ENCODE data around the gene GRIA1. TPM values are rescaled to one million over a fixed set of nuclear protein-coding genes. Genes with fewer than 3 reads are reported as not detected.

The GRIA1 gene
- total RNA-seq, 1 experiment from 2014 or later, result not detected

DNA sequence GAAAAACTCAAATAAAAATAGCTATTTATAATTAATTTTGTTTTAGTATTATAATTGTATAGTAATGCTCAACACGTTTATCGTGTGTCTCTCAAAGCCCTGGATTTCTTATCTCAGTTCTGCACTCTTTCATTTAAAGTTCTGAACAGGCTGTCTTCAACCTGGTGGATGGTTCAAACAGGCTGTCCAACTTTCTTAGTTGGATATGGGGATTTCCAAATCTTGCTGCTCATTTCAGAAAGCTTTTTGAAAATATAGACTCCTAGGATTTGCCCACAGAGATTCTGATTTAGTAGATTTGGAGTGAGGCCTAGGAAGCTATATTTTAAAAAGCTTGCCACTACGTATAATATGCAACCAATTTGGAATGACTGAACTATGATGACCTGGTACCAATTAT lies 120.3 kb downstream of the GRIA1 start:
- DNase-seq (ENCODE audit: low read depth), result no peak

DNA sequence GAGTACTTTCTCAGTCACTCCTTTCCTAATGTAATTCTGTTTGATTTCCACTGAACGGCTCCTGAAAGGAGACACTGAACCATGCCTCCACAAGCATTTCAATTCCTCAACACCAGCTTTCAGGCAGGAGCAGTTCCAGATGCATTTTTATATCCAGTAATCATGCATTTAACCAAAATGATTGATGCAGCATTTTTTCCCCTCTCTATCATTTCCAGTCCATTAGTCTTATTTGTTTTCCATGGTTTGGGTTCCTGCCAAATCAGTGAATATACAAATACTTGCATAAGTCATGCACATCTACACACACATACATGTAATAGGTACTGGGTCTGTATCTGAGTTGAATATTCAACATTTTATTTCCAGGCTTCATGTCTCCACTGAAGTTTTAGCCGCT lies 122.7 kb downstream of the GRIA1 start:
- no peak for DNase-seq (ENCODE audit: low read depth)

DNA sequence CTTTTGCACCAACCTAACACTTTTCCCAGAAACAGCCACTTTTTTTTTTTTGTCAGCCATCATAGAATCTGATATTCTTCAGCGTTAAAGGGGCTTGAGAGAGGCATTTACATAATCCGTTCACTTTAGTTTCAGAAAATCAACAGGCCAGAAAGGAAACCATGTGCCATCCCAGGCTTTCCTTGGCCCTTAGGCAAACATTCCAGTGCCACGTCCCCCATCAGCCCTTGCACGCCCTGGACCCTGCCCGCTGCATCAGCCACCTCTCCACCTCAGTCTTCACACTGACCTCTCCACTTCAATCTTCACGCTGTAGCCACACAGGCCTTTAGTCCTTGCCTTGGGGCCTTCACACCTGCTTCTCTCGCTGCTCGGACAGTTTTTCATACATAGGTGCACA lies 123.2 kb downstream of the GRIA1 start:
- no peak for DNase-seq (ENCODE audit: low read depth)

DNA sequence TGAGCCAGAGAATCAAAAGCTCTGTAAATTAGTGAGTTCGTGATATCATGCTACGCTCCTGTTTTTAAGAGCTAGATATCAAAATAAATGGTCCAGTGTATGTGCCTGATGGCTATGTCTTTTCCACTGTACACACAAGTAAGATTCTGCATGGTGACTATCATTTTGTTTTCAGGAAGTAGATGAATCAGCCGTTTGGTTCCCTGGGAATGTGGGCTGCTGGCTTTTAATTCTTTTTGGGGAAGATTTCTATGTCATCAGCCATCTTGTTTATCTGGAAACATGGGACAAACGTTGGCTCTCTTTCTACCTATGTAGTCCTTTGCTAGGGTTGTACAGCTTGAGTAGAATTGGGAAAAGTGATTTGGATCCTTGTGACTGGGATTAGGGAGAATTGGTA lies 126.7 kb downstream of the GRIA1 start:
- DNase-seq (ENCODE audit: low read depth), result peak; percentile 21

DNA sequence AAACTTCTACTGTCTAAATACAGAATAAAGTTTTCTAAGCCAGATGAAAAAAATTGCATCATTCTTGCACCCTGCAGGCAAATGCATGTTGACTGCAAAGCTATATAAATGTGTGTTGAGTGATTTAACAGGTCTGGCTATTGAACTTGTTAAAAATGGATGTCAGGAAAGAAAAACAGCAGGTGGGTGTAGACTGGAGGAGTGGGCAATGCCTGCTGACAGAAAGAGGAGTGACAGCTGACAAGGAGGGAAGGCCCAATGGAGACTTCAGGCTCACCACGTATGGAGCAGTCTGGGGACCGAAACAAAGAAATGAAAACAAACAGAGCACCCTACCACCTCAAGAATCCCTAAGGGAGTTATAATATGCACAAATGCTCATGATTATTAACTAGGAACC lies 127.8 kb downstream of the GRIA1 start:
- no peak for DNase-seq (ENCODE audit: low read depth)

DNA sequence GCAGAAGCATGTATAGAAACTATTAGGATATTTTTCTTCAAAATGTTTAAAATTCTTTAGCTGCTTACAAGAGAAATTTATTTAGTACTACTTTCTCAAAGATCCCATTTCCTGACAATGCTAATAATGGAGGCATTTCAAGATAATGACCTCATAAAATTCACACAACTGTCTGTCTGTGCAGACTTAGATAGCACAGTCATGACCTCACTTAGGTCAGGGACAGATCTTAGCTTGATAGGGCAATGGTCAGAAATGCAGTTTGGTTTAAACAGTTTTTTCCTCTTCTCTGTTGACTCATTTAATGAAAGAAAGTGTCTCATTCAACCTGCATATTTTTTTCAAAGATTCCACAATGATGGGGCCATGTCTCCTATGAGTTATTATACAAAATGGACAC lies 128.4 kb downstream of the GRIA1 start:
- no peak for DNase-seq (ENCODE audit: low read depth)

DNA sequence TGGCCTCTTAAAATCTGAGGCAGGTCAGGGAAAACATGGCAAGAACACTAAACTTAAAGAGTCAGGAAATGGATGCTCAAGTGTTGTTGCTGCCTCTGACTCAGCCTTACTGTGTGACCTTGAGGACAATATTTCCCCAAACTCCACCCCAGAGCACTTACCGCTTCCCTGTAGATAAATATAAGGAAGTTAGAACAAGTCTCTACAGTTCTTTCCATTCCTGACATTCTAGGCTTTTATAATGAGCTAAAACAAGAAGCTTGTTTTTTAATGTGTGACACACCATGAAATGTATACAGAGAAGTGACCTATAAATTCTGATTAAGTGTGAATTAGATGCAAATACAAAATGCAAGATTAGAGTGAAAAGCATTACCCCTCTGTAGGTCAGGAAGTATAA lies 129.3 kb downstream of the GRIA1 start:
- DNase-seq (ENCODE audit: low read depth), result peak; percentile 31

DNA sequence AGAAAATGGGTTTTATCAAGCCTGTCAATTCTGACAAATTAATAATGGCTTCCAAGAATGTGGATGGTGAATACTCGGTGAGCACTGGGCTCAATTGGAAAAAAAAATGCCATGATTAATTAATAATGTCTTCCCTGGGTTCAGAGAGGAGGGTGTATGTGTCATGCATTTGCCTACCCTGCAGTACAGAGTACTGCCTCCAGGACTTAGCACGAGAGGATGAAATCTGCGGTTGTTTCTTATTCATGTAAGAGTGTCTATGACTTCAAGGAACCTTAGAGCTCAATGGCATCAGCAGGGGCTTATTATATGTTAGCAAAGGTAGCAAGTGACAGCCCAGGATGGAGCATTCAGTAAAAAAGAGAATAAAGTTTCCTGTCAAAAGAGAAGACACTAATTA lies 132.7 kb downstream of the GRIA1 start:
- DNase-seq (ENCODE audit: low read depth), result no peak

DNA sequence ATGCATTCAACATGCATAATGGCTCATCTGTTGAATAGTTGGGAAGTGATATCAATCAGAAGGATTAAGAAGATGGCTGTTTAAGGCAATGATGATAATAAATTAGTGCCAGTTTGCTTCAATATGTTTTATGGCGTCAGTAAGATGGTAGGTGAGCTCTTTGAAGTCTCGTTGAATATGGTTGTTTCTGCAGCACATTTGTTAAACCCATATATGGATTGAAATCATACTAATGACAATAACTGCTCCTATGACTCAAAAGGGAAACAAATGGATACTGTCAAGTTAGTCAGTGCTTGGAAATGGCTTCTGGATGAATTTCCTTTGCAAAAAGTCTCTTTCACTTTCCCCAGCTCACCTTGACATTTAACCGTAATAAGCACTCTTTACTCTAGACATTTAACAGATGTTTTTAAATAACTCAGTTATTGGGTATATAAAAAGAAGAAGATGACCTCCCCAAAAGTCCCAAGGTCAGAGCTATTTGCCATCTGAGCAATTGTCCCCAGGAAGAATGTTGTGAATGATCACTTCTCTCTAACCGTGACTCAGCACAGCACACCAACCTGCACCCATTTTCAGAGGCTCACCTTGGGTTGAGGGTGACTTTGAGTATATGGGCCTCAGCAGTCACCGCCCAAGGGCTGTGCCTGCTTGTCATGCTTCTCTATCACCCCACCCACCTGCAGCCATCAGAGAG lies 133.4 kb downstream of the GRIA1 start:
- DNase-seq (ENCODE audit: low read depth), result peak; percentile 13

DNA sequence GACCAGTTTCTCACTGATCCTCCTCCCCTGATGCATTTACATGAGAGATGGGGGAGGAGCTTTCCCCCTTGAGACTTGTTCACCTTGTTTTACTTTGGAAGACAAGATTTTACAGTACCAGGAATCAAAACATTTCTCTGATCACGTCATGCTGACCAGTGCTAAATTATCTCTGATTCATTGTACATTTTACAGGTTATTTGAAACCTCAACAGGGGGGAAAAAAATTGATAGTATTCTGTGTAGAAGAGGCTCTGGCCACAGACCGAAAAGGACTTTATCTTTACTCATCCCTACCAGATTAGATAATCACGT lies 133.9 kb downstream of the GRIA1 start:
- no peak for DNase-seq (ENCODE audit: low read depth)

DNA sequence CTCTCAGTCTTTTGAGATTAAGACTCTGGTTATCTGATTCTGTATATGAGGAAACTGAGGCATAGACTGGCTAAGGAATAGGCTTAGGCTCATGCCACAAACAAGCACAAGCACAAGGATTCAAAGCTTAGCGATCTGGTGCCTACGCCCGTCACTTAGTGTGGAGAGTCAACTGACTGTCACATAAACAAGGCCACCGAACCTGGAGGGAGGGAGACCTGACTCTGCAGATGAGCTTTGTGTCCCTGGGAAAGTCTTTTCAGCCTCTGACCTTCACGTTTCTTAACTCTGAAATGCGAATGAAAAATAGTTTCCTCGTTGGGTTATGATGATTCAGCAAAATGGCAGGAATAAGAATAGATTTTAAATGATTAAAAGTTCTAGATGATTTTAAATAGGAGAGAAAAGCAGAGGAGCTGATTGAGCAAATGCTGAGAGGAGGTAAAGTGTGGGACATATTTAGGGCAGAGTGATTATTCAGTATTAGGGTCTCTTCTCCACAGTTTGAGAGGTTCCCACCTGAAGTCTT lies 135.4 kb downstream of the GRIA1 start:
- no peak for DNase-seq (ENCODE audit: low read depth)

DNA sequence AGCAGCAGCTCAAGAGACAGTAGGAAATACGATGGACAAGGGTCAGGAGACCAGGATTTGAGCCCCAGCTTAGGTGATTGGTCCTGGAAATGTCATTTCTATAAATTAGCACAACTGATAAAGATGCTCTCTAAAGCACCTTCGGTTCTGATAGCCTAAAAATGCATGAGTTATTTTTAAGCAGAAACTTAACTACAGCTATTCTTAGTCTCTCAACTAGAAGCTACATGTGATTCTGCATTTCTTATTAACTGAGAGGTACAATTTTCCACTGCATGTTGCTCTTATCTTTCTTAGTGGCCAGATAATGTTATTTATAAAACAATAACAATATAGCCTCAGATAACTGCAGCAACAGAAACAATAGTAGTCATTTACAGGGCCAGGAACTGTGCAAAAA lies 136.4 kb downstream of the GRIA1 start:
- DNase-seq (ENCODE audit: low read depth), result no peak

DNA sequence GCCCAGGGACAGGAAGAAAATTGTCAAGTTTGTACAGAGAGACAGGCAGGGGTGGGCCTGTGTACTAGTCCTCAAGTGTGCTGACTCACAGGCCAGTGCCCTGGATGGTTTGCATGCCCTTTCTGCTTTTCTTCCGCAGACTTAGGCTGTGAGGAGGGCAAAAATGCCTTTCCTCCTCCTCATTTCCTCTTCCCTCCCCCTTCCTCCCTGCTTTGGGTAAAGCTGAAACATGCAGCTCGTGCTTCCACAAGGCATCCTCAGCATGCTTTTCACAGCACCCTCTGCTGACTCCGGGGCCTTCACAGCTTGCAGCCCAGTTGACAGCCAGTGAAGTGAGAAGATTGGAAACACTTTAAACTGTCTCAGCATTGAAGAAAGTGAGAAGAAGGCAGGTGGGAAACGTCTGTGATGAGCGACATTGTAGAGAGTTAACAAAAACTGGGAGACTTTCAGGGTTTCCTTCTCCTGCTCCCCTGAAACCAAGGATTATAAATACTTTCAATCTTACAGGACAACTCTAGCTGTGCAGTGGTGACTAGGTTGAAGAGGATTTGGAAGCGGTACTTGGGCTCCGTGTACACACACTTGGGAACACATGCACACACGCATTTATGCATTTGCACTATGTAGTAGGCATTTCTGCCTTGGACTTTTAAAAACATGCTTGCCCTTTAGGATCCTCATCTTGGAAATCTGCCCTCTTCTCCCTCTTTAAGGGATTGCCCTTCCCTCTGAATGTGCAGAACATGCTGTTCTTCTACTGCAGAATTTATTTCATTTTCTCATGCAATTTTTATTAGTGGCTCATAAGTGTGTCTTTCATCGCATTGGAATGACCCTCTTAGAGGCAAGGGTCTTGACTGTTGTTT lies 138.8 kb downstream of the GRIA1 start:
- peak; percentile 85 for DNase-seq (ENCODE audit: low read depth)

DNA sequence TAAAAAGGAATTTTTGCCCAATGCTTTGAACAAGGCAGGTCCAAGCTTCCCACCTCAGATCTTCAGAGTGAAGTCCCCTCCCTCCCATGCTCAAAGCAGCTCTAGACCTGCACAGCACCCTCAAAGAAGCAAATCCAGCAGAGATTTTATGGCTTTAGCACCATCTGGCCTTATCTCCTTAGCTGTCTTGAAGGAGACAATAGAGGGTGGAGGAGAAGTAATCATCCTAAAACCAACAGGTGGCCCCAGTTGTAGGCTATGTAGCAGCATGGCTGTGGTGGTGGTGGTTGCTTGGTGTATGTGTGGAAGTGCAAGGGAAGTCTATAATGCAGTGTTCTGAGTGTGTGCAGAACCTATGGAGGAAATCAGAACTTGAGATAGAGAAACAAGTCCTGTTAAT lies 140.1 kb downstream of the GRIA1 start:
- no peak for DNase-seq (ENCODE audit: low read depth)

DNA sequence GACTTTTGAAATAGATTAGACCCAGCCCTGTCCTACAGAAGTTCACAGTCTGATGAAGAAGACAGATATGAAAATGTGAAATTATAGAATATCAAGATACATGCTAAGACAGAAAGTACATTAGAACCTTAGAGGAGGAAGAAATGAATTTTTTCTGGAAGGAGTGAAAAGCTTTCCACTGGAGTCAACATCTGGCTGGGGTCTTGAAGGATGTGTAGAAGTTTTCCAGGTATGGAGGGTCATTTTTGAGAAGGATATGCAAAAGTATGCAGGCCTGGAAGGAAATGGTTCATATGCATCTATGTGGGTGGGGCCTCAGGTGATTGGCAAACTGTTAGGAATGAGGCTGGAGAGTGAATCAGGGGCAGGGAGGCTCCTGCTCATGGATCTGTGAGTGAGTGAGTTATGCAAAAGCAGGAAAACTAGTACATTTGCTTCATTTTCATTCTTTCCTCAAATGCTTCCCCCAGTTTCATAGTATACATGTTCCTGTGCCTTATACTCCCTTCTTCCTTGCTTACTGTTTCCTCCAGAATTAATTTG lies 142.3 kb downstream of the GRIA1 start:
- no peak for DNase-seq (ENCODE audit: low read depth)

DNA sequence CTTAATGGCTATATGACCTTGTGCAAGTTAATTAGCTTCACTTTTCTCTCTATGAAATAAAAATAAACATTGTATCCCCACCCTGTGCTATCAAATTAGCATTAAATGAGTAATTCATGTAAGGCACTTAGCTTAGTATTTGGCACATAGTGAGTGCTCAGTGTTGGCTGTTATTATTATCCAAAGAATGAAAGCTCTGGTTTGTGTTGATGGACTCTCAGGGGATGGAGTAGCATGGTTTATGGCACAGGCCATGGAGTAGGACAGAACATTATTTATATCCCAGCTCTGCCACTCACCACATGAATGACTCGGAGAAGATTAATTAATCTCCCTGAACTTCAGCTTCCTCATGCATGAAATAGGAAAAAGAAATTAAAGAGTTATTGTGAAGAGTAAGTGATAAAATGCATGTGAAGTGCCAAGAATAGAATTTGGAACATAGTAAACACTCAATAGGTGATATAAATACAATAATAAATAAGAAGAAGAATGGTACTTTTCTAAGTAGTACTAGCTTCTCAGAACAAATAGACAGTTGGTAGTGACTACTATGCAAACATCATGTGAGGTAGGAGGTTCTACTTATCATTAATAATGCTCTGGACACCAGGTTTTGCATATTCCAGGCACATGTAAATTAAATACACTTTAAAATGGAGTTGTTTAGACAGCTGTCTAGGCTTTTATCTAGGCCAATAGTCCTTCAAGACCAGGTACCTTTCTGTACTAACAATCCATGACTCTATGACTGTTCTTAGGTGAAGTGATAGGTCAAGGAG lies 146.4 kb downstream of the GRIA1 start:
- DNase-seq (ENCODE audit: low read depth), result no peak

DNA sequence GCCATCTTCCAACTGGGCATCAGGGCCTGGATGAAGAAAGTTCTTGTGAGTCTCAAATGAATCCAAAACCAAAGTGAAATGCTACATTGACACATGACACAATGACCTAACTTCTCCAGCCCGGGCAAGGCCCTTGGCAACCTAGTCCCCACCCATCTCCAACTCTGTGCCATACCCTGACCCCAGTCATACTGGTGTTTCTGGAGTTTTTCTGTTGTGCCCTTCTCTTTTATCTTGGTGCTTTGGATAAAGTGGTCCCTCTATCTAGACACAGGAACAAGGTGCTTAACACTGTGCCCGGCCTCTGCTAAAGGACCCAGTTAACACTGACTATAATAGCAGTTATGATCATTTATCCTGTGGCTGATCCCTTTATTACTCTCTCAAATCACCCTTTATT lies 149.8 kb downstream of the GRIA1 start:
- no peak for DNase-seq (ENCODE audit: low read depth)

DNA sequence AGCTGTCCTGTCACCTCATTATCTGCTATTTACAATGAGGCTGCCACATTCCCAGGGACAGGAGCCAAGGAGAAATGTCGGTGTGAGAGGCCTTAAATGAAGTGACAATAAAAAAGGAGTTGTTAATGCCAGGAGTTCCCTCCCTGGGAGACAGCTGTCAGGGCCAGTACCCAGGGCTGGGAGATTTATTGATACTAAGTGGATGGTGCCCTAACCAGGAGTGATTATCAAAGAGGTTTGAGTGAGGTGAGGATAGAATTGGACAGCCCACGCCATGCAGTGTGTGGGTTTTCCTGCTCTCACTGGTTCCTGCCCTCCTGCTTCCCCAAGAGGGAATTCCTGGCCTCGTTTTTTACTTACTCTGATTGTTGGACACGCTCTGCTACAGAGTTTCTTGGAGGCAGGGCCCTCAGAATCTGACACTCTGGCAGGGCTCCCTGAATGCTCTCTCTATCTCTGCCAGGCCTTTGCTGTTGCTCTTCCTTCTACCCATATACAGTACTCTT lies 150.8 kb downstream of the GRIA1 start:
- DNase-seq (ENCODE audit: low read depth), result no peak

DNA sequence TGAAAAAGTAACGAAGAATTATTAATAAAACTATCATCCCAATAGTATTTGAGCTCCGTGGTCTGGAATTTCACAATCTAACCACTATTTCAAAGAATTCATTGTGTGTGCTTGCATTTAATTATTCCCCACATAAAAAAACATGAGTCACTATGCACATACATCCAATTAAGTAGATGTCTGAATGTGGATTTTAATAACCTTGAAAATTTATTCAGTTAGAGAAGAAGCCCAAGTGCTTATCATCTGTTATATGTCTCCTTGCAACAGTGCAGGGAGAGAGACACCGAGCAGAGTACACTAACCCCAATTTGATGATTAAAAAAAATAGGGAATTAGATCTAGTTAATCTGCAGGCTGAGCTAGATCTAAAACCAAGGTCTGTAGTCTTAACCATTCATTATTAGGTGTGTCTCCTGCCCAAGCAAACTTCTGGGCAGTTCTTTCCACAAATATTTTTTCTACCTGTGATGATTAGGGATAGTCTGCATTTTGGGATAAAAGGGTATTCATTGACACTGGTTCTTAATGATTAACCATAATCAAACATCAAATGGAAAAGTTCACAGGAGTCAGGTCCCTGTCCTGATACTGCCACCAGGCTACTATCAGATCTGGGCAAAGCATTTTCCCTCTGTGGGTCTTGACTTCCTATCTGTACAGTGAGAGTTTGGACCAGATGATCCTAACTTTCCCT lies 164.2 kb downstream of the GRIA1 start:
- DNase-seq (ENCODE audit: low read depth), result no peak

DNA sequence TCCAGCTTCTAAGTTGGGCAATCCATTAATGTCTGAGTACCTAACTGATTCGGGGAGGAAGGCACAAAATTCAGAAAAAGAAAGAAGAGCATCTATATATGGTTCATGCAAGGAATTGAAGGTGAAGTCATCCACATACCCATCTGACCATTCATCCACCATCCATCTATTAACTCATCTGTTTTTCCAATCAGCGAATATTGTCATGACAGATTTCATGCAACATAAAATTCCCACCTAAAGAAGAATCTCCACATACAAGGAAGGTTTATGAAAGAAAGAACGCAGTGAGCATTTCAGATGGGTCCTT lies 164.7 kb downstream of the GRIA1 start:
- no peak for DNase-seq (ENCODE audit: low read depth)

DNA sequence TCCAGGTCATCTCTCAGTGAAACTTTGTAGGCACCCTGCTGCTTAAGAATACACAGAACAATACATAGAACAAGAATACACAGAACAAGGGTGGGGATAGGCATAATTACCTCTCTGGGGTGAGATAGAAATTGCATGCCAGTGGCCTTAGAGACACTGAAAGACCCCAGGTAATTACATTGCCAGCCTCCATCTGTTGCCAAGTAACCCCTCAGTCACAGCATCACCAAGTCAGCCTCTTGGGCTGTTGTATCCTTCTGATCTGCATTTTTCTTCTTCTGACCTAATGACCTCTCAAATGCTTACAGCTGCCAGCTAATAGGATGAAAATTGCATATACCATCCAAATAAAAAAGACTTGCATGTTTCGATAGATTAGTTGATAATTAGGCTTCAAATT lies 167.7 kb downstream of the GRIA1 start:
- DNase-seq (ENCODE audit: low read depth), result no peak

DNA sequence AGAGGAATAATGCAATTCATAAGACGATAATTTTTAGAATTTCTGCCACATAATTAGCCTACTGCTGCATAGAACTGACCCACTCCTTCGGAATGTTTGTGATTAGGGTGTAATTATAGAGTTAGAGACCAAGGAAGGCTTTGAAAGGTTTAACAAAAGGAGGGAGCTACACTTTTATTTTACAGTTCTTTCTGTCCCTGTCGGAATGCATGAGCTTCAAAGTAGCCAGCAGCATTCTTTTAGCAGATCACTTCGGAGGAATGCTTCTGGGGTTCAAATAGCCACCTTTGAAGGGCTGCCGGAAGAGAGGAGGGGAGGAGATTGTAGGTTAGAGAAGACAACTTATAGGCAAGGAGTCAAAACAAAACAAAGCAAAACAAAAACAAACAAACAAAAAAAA lies 168.1 kb downstream of the GRIA1 start:
- DNase-seq (ENCODE audit: low read depth), result no peak
